Fibroblast of lung (primary cell): ENCODE data around the gene SNORC. TPM values are rescaled to one million over a fixed set of nuclear protein-coding genes. Genes with fewer than 3 reads are reported as not detected.
"Not testable (repeated sequence)": the region's sequence is repeated elsewhere in the genome, so short reads cannot be mapped to it uniquely, and the experiment has no call there.

Experiments
- DNase-seq, 2 donors: peaks; one replicate each; pipeline versions ENCODE4 v3.0.0 to v3.0.0-alpha.2; 2010; ENCODE audit warnings: low read depth in 2 of 2
- H2AFZ ChIP-seq: 2 replicates; pipeline ENCODE4 v1.5.1; 2012; ENCODE audit warnings: low read length, control low read depth, inconsistent platforms
- H3K27ac ChIP-seq: 2 replicates; pipeline ENCODE4 v1.5.1; 2011; ENCODE audit warnings: low read length, control low read depth; ENCODE audit not compliant: insufficient read depth
- H3K27me3 ChIP-seq: 2 replicates; pipeline ENCODE4 v1.5.1; 2011; ENCODE audit warnings: mild to moderate bottlenecking, low read length; ENCODE audit not compliant: control insufficient read depth, insufficient read depth
- H3K36me3 ChIP-seq: 2 replicates; pipeline ENCODE4 v1.5.1; 2011; ENCODE audit warnings: low read length; ENCODE audit not compliant: control insufficient read depth, insufficient read depth
- H3K4me1 ChIP-seq: 2 replicates; pipeline ENCODE4 v1.5.1; 2011; ENCODE audit warnings: low read length; ENCODE audit not compliant: control insufficient read depth, insufficient read depth; ENCODE audit errors: extremely low read depth
- H3K4me2 ChIP-seq: 2 replicates; pipeline ENCODE4 v1.5.1; 2011; ENCODE audit warnings: low read length, control low read depth; ENCODE audit not compliant: insufficient read depth; ENCODE audit errors: extremely low read depth
- H3K4me3 ChIP-seq, 4 experiments: fragments of 200-600 bp in 1 of 4; sonication (generic) in 1 of 4; replicated peaks in 1 of 4; 2 replicates each; pipeline ENCODE4 v1.5.1; 2011 to 2016; ENCODE audit warnings: low read length in 4 of 4, low read depth in 3 of 4, mild to moderate bottlenecking in 3 of 4, control low read depth in 2 of 4, inconsistent platforms in 1 of 4, mixed read lengths in 1 of 4; ENCODE audit not compliant: insufficient read depth in 1 of 4; ENCODE audit errors: control extremely low read depth in 1 of 4
- H3K79me2 ChIP-seq: 2 replicates; pipeline ENCODE4 v1.5.1; 2012; ENCODE audit warnings: mild to moderate bottlenecking, low read length, inconsistent platforms; ENCODE audit not compliant: control insufficient read depth, insufficient read depth
- H3K9ac ChIP-seq: 2 replicates; pipeline ENCODE4 v1.5.1; 2011; ENCODE audit warnings: mild to moderate bottlenecking, low read length, control low read depth; ENCODE audit not compliant: insufficient read depth
- H3K9me3 ChIP-seq: 2 replicates; pipeline ENCODE4 v1.5.1; 2012; ENCODE audit warnings: low read depth, low read length; ENCODE audit not compliant: control insufficient read depth, insufficient read depth
- H4K20me1 ChIP-seq: 2 replicates; pipeline ENCODE4 v1.5.1; 2011; ENCODE audit warnings: low read length; ENCODE audit not compliant: control insufficient read depth, insufficient read depth; ENCODE audit errors: extremely low read depth
- EZH2 ChIP-seq: IDR thresholded peaks from 2 replicates; pipeline ENCODE4 v1.5.1; 2012; ENCODE audit warnings: low read length, control low read depth, mild to moderate bottlenecking; ENCODE audit errors: missing control alignments
- polyA plus RNA-seq, 2 donors: library from polyadenylated mRNA; depleted of rRNA in 1 of 2; stranded (reverse) in 1 of 2; unstranded in 1 of 2; fragments of >200 nt; gene quantifications; 2 replicates each; pipeline ENCODE4 v1.2.1, GENCODE V29; 2011 to 2012; ENCODE audit warnings: missing spikeins in 1 of 2
- total RNA-seq: library from RNA; depleted of rRNA; stranded (reverse); fragments of >200 nt; gene quantifications from 2 replicates; pipeline ENCODE4 v1.2.1, GENCODE V29; 2014
- TF ChIP-seq, protein P1 (sequence below), 2 donors: IDR thresholded peaks in 1 of 2; conservative IDR thresholded peaks in 1 of 2; 1 replicate in 1 of 2; 2 replicates in 1 of 2; pipeline ENCODE4 v1.5.1; 2011 to 2012; ENCODE audit warnings: low read length in 2 of 2, control low read depth in 1 of 2, inconsistent platforms in 1 of 2, low read depth in 1 of 2, mild to moderate bottlenecking in 1 of 2

Gene SNORC
- total and polyA plus RNA-seq, 2 donors (not counting 1 experiment from before 2014, with no cell fraction given) = 0.14 to 0.83 TPM

DNA sequence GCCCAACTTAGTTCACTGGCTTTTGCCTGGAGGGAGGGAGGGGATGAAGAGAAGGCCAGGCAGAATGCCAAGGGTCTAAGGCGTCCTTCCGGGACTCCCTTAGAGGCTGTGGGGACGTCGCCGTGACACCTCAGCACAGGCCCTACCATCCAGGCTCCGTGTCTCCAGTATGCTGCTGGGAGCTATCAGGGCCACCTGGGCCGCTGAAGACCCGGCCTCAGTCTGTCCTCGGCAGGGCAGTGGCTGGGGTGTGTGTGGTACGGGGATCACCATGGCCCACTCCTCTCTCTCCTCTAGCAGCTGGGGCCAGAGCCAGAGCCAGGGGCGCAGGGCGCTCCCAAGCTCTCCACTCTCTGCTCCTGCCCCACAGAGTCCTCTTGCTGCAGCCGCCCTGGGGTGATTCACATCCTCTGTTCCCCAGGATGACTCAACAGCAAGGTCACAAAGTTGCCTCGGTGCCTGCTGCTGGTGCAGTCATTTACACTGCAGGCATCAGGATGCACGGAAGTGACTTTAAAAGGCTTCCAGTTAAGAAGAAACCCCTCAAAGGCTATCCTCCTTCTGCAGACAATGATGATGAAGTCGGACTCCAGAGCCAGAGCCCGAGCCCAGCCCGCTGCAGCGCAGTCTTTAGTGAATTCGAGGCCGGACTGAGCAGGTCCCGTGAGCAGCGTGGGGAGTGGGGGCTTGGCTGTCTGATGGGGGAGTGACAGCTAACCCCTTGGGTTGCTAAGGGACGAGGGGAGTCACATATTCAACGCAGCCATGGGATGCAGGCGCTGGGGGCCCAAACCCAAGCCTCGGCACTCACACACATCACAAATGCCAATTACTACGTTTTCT, 31.9 kb downstream of the SNORC start:
- TF ChIP-seq EZH2 = no peak
- TF ChIP-seq, protein P1, sequence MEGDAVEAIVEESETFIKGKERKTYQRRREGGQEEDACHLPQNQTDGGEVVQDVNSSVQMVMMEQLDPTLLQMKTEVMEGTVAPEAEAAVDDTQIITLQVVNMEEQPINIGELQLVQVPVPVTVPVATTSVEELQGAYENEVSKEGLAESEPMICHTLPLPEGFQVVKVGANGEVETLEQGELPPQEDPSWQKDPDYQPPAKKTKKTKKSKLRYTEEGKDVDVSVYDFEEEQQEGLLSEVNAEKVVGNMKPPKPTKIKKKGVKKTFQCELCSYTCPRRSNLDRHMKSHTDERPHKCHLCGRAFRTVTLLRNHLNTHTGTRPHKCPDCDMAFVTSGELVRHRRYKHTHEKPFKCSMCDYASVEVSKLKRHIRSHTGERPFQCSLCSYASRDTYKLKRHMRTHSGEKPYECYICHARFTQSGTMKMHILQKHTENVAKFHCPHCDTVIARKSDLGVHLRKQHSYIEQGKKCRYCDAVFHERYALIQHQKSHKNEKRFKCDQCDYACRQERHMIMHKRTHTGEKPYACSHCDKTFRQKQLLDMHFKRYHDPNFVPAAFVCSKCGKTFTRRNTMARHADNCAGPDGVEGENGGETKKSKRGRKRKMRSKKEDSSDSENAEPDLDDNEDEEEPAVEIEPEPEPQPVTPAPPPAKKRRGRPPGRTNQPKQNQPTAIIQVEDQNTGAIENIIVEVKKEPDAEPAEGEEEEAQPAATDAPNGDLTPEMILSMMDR (conservative IDR thresholded peaks at IDR 0.05 in 1 of 2, IDR thresholded peaks at IDR 0.05 in 1 of 2; ENCODE audit: low read depth in 1 of 2, low read length in 2 of 2) = no peak
- peak overlapping the region; percentile 80 for H2AFZ ChIP-seq
- peaks cover 2% of the 10 kb centered on the region for H3K36me3 ChIP-seq
- peaks cover 15% of the 10 kb centered on the region for H3K4me1 ChIP-seq
- DNase-seq = peak; percentile 88 to 93
- peak overlapping the region; percentile 96 for H3K27ac ChIP-seq
- no peaks in the 10 kb centered on the region for H3K9me3 ChIP-seq
- peak overlapping the region in 1 of 4 experiments; percentile 7 for H3K4me3 ChIP-seq
- no peaks in the 10 kb centered on the region for H3K27me3 ChIP-seq
- H4K20me1 ChIP-seq = no peaks in the 10 kb centered on the region
- H3K9ac ChIP-seq = peak overlapping the region; percentile 62
- H3K4me2 ChIP-seq = peak overlapping the region; percentile 78
- no peaks in the 10 kb centered on the region for H3K79me2 ChIP-seq

DNA sequence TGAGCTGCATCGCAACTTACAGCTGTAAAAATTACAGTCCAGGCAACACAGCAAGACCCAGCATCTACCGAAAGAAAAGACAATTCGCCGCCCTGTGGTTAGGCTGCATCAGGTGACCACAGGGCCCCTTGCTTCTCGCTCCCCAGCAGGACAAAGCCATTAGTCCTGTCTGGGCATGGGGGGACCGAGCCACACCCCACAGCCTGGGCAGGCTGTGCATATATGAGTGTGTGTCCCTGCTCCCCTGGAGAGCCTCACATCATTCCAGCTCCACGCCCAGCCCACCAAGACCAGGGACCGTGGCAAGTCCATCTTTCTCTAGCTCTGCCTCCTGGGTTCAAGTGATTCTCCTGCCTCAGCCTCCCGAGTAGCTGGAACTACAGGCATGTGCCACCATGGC, 33.9 kb downstream of the SNORC start:
- Histone ChIP-seq H3K4me1 (peaks cover 12% of the 10 kb centered on the region), H3K4me3 (no peak overlapping the region), H3K9me3 (no peaks in the 10 kb centered on the region), H3K79me2 (no peaks in the 10 kb centered on the region), H3K27me3 (no peaks in the 10 kb centered on the region), H3K36me3 (no peaks in the 10 kb centered on the region), H2AFZ (no peak overlapping the region), H3K27ac (no peak overlapping the region), H3K9ac (no peak overlapping the region), H3K4me2 (no peak overlapping the region), H4K20me1 (no peaks in the 10 kb centered on the region)
- DNase-seq = no peak
- TF ChIP-seq EZH2 = no peak
- TF ChIP-seq, protein P1 (conservative IDR thresholded peaks at IDR 0.05 in 1 of 2, IDR thresholded peaks at IDR 0.05 in 1 of 2; ENCODE audit: low read depth in 1 of 2, low read length in 2 of 2) = no peak

DNA sequence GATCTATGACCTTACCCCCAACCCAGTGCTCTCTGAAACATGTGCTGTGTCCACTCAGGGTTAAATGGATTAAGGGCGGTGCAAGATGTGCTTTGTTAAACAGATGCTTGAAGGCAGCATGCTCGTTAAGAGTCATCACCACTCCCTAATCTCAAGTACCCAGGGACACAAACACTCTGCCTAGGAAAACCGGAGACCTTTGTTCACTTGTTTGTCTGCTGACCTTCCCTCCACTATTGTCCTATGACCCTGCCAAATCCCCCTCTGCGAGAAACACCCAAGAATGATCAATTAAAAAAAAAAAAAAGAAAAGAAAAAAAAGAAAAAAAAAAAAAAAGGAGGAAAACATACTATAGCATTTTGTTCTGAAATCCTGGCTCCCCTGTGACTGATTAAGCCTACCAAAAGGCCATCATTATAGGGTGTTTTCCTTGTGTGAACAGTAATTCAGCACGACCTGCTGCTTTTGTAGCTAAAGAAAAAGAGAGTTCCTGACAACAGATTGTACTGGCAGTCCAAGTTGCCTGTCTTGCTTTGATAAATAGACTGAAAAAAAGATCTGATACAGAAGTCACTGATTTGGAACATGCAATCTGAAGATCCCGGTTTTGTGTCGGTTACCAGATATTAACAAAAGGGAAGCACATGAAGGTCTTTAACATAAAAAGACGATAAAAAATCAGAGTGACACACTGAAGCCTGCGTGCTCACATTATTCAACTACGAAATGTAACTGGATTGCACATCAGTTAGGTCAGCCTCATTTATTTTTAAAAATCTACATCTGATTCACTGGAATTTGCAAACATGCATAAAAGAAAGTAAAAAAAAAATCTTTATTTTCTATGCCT, 37.0 kb downstream of the SNORC start:
- H3K4me3 ChIP-seq, H2AFZ ChIP-seq, H3K36me3 ChIP-seq, H3K4me1 ChIP-seq, H3K9me3 ChIP-seq, DNase-seq, H3K79me2 ChIP-seq, H3K9ac ChIP-seq, H3K27ac ChIP-seq, H3K4me2 ChIP-seq, H4K20me1 ChIP-seq, H3K27me3 ChIP-seq: not testable (repeated sequence)

DNA sequence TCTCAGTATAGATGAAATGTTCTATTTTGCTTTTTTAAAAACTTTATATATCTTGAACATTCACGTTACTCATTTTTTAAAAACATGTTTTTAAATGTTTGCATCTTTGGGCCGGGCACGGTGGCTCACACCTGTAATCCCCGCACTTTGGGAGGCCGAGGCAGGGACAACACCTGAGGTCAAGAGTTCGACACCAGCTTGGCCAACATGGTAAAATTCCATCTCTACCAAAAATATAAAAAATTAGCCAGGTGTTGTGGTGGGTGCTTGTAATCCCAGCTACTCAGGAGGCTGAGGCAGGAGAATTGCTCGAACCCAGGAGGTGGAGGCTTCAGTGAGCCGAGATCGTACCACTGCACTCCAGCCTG, 37.6 kb downstream of the SNORC start:
- not testable (repeated sequence) for H2AFZ ChIP-seq, H3K79me2 ChIP-seq, H4K20me1 ChIP-seq, H3K9ac ChIP-seq, H3K27me3 ChIP-seq, H3K27ac ChIP-seq, H3K9me3 ChIP-seq, H3K4me1 ChIP-seq, DNase-seq, H3K36me3 ChIP-seq, H3K4me3 ChIP-seq, H3K4me2 ChIP-seq
